HG03442 (cell line): ENCODE results near the gene CNTN5.

Experiments used
- ATAC-seq: cut with Tn5 transposase; IDR thresholded peaks from one replicate; pipeline ENCODE4 v1.9.1; 2021; ENCODE audit warnings: mild to moderate bottlenecking, moderate library complexity; ENCODE audit not compliant: unreplicated experiment

Gene CNTN5

GRCh38 chr11:100013011-100013410 is 992.3 kb downstream of the CNTN5 start:
- no peak for ATAC-seq

GRCh38 chr11:100031973-100032372 is 1011.2 kb downstream of the CNTN5 start:
- ATAC-seq = peak; percentile 63

GRCh38 chr11:100061006-100061405 is 1040.3 kb downstream of the CNTN5 start:
- no peak for ATAC-seq

GRCh38 chr11:100066399-100066798 is 1045.7 kb downstream of the CNTN5 start:
- ATAC-seq = no peak

- no peak for ATAC-seq
Observed at GRCh38 chr11:100068116-100068515, 1047.4 kb downstream of the CNTN5 start.

GRCh38 chr11:100072131-100072530 is 1051.4 kb downstream of the CNTN5 start:
- no peak for ATAC-seq

- no peak for ATAC-seq
Observed at GRCh38 chr11:100080381-100080780, 1059.6 kb downstream of the CNTN5 start.

GRCh38 chr11:100080821-100081220 is 1060.1 kb downstream of the CNTN5 start:
- no peak for ATAC-seq

GRCh38 chr11:100093698-100094097 is 1072.9 kb downstream of the CNTN5 start:
- ATAC-seq = no peak

GRCh38 chr11:100094121-100094865 is 1073.5 kb downstream of the CNTN5 start:
- no peak for ATAC-seq

- ATAC-seq = no peak
Observed at GRCh38 chr11:100095809-100096208, 1075.1 kb downstream of the CNTN5 start.

GRCh38 chr11:100098560-100098959 is 1077.8 kb downstream of the CNTN5 start:
- no peak for ATAC-seq

- no peak for ATAC-seq
Observed at GRCh38 chr11:100105255-100105981, 1084.7 kb downstream of the CNTN5 start.

GRCh38 chr11:100105982-100106358 is 1085.2 kb downstream of the CNTN5 start:
- no peak for ATAC-seq

- ATAC-seq = no peak
Observed at GRCh38 chr11:100119176-100119575, 1098.4 kb downstream of the CNTN5 start.

GRCh38 chr11:100133114-100133513 is 1112.4 kb downstream of the CNTN5 start:
- no peak for ATAC-seq

GRCh38 chr11:100141201-100141600 is 1120.5 kb downstream of the CNTN5 start:
- no peak for ATAC-seq

GRCh38 chr11:100151944-100152343 is 1131.2 kb downstream of the CNTN5 start:
- no peak for ATAC-seq

- ATAC-seq = no peak
Observed at GRCh38 chr11:100152766-100153165, 1132.0 kb downstream of the CNTN5 start.

GRCh38 chr11:100163471-100163870 is 1142.7 kb downstream of the CNTN5 start:
- no peak for ATAC-seq

- ATAC-seq = no peak
Observed at GRCh38 chr11:100174881-100175280, 1154.1 kb downstream of the CNTN5 start.

GRCh38 chr11:100176456-100176855 is 1155.7 kb downstream of the CNTN5 start:
- ATAC-seq = no peak
